SHP77 (cell line): ENCODE measurements around the gene C20orf96.

Experiments
- DNase-seq, 2 experiments: peaks; one replicate each; lab custom pipeline; 2025; lab: John Stamatoyannopoulos, UW

Gene C20orf96

GRCh38 chr20:312067-312466 lies 21.5 kb upstream of the C20orf96 start:
- DNase-seq: no peak

GRCh38 chr20:311609-312008 lies 21.1 kb upstream of the C20orf96 start:
- no peak for DNase-seq

DNA sequence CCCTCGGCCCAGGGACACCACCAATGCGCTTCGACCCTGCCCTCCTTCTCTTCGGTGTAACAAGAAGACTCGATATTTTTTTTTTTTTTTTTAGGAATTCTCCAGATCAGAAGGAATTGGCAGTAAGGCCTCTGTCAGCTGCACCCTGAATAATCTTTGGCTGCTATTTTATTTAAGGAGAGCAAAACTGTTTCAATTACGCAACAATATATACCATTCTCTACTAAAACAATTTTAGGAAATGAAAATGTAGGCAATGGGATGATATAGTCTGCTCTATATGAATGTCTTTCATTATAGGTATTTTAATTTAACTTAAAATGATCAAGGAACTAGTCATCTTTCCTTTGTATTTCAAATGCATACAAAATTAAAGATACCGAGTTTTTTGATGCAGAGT lies 20.1 kb upstream of the C20orf96 start:
- no peak for DNase-seq

DNA sequence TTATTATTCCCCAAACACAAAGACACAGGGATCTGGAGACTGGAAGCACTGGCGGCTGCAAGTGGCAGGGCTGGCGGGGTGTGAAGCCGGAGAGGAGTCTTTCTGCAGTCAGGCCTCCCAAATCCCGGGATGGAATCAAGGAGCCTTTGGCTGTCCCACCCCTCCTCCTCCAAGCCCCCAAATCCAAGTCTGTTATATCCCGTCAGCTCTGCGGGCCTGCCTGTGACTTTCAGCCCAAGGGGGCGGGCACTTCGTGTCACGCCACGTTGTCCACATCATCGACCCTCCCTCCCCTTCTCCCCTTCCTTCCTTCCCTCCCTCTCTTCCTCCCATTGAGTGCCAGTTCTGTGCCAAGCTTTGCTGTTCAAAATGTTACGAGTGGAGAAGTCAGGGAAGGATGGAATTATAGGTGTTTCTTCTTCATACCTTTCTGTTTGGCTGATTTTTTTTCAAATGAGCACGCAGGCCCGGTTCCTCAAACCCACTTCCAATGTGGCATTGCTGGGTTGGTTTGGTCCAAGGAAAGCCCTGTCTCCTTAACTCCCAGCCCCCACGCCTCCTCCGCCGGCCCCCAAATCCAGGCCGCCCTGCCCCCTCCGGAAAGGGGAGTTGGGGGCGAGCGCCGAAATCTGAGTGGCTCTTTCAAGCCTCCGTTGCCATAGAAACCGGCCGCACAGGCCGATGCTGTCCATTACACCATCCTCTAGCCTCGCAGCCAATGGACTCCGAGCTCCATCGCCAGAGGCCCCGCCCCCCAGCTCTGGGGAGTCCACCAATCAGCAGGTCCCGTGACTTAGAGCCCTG lies 19.5 kb upstream of the C20orf96 start:
- DNase-seq: peak; percentile 100

DNA sequence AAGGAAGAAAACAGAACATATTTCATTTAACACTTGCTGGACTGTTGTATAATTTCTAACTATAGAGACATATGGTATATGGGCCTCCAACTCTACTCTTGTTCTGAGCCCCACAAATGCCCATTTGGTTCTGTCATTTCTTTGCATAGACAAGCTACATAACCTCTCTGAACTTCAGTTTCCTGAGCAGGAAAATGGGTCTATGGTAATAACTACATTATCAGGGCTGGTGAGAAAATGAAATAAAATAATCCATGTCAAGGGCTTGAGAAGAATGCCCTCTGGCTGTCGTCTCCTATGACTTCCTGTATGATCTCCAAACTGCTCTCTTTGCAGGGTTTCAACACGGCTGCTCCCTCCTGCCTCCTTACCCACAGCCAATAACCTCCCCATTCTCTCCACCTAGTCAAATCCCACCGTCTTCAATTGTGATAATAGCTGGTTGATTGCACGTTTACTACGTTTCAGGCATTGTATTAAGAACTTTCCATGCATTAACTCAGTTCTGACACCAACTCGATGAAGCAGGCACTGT lies 18.8 kb upstream of the C20orf96 start:
- peak in 1 of 2 experiments; percentile 29 for DNase-seq

- DNase-seq: no peak
Observed at GRCh38 chr20:308427-309038, 18.0 kb upstream of the C20orf96 start.

DNA sequence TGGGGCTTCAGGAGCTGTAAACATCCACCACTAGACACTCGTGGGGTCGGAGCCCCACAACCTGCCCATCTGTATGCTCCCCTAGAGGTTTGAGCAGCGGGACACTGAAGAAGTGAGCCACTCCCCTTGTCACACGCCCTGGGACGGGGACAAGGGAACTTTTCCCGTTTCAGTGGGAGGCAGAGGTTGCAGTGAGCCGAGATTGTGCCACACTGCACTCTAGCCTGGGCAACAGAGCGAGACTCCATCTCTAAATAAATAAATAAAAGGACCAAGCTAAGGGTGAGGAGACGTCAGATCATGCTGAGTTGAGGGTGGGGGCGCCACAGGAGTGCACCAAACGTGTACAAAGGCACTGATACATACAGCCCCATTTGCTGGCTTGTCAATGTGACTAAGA lies 15.2 kb upstream of the C20orf96 start:
- no peak for DNase-seq

GRCh38 chr20:301886-302848 lies 11.6 kb upstream of the C20orf96 start:
- no peak for DNase-seq

DNA sequence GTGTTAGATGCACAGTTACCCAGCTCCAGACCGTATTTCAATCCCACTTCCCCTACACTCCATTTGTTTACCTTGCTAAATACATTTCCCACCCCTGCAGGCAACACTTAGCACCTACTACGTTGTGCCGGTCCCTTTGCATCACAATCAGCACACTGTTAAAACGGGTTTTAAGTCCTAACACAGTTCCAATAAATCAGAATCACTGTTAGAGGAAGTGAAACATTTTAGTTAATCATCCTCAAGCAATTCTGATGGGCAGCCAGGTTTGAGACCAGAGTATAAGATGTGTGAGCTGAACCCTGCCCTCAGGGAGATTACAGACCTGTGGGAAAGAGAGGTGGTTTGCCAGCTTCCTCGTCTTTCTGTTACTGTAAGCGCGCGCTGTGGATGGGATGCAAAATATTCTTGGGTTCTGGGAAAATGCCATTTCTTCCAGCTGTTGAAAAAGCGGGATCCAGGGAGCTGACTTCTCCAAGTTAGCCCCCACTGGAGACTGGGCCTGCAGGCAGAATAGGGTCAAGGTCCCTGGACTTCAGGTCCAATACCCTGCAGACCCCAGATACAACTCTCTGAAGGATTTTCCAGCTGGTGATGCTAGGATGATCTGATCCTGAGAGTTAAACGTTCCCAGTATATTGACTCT lies 9.9 kb upstream of the C20orf96 start:
- no peak for DNase-seq

- no peak for DNase-seq
Observed at GRCh38 chr20:298776-299391, 8.3 kb upstream of the C20orf96 start.

- DNase-seq: peak; percentile 56 to 77
Observed at GRCh38 chr20:297925-298775, 7.6 kb upstream of the C20orf96 start.

DNA sequence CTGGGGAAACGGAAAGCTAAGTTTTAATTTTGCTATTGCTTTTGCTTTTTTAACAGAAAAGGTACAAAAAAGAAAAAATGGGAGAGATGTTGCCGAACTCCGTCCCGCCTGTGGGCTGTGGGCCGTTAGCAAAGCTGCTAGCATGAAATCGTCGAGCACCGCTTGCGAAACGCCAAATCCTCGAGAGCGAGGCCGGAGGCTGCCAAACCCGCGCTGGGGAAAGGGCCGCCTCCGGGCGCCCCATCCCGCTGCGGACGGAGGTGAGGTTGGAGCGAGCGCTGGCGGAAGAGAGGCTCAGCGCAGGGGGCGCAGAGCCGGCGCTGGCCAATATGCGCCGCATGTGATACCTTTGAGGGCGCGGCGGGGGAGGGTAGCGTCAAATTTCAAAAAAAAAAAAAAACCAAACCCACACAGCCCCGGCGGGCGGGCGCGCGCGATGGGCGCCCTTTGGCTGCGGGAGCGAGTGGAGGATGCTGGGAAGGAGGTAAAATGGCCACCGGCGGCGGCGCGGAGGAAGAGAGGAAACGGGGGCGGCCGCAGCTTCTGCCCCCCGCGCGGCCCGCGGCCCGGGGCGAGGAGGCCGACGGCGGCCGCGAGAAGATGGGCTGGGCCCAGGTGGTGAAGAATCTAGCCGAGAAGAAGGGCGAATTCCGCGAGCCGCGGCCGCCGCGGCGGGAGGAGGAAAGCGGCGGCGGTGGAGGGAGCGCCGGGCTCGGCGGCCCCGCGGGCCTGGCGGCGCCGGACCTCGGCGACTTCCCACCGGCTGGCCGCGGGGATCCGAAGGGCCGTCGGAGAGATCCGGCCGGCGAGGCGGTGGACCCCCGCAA lies 6.8 kb upstream of the C20orf96 start, which contains the start of gene ZCCHC3:
Gene ZCCHC3 (plus strand): TSS at position 473 of the 827 bp plus-strand sequence. CDS start 17 bp downstream, at position 490.
- DNase-seq: peak; percentile 92 to 93

GRCh38 chr20:295804-296203 lies 5.3 kb upstream of the C20orf96 start:
- no peak for DNase-seq

- no peak for DNase-seq
Observed at GRCh38 chr20:294602-295001, 4.1 kb upstream of the C20orf96 start.

- no peak for DNase-seq
Observed at GRCh38 chr20:289693-290083, 862 bp downstream of the C20orf96 start.

DNA sequence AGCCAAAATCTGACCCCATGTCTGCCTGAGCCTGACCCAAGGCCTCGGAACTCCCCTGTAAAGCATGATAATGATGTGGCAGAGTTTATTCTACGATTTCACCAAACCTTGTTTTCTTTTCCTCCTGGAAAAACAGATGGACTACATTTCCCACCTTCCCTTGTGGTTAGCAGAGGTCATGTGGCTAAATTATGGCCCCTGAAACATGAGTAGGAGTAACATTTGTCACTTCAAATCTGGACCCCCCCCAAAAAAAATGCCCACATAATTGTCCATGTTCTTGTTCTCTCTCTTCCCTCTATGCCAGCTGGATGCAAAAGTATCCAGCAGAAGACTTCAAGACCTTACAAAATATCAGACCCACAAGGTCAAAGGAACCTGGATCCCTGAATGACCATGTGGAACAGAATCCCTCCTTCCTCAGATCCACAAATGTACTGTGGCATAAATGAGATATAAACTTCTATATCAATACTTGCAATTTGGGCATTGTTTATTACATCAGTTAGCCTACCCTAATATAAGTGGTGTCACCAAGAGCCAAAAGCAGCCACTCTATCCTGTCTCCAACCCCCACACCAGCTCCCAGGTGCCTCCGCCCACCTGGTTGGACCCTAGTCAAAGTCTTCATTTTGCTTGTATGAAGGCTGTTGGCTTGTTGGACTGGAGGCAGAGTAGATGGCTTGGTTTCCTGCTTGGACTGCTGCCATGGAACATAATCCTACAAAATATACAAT lies 1.4 kb downstream of the C20orf96 start:
- no peak for DNase-seq

DNA sequence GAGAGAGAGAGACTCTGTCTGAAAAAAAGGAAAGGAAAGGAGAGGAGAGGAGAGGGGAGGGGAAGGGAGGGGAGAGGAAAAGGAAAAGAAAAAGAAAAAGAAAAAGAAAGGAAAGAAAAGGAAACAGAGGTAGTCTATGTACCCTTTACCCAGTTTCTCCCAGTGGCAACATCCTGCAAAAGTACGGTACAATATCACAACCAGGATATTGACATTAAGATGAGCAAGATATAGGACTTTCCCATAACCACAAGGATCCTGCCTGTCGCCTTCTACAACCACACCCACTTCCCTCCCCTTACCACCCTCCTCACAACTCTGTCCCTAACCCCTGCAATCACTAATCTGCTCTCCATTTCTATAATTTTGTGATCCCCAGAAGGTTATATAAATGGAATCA lies 4.0 kb downstream of the C20orf96 start:
- DNase-seq: no peak

DNA sequence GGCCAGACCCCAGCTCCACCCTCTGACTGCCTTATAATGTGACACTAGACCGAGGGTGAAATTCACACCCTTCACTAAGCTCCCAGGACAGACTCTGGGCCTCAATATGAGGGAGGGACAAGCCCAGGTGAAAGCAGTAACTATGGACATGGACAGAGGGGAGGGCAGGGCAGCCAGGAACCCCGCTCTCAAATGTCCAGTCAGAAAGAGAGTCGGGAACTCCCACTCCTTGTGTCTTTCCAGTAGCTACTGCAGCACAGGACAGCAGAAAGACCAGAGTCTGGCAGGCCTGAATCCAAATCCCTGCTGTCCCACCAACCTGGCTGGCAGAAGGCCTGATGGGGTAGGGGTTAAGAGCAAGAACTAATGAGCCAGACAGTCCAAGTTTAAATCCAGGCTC lies 6.4 kb downstream of the C20orf96 start:
- DNase-seq: no peak
